NOMO-1 treated with dmso at 0.1 percent for 144 hours (cell line): ENCODE data around the gene IQCF2.
"Not testable (repeated sequence)": the region's sequence is repeated elsewhere in the genome, so short reads cannot be mapped to it uniquely, and the experiment has no call there.

Source experiments
- DNase-seq: peaks from one replicate; lab custom pipeline; 2025; ENCODE audit not compliant: unreplicated experiment; lab: John Stamatoyannopoulos, UW

IQCF2 gene

GRCh38 chr3:51860703-51861665 lies at the start of gene IQCF2:
Gene IQCF2 (plus strand): TSS chr3:51861615. CDS start chr3:51861667, 52 bp downstream.
- DNase-seq = no peak

- DNase-seq = no peak
Observed at GRCh38 chr3:51813539-51813938, 47.9 kb upstream of the IQCF2 start.

- DNase-seq = no peak
Observed at GRCh38 chr3:51814034-51814433, 47.4 kb upstream of the IQCF2 start.

- DNase-seq = no peak
Observed at GRCh38 chr3:51815614-51816013, 45.8 kb upstream of the IQCF2 start.

GRCh38 chr3:51816723-51817122 lies 44.7 kb upstream of the IQCF2 start:
- DNase-seq = no peak

- no peak for DNase-seq
Observed at GRCh38 chr3:51817375-51817774, 44.0 kb upstream of the IQCF2 start.

GRCh38 chr3:51819151-51819550 lies 42.3 kb upstream of the IQCF2 start:
- DNase-seq = no peak

- DNase-seq = no peak
Observed at GRCh38 chr3:51819709-51820406, 41.6 kb upstream of the IQCF2 start.

- no peak for DNase-seq
Observed at GRCh38 chr3:51828297-51828696, 33.1 kb upstream of the IQCF2 start.

- no peak for DNase-seq
Observed at GRCh38 chr3:51830345-51830744, 31.1 kb upstream of the IQCF2 start.

- no peak for DNase-seq
Observed at GRCh38 chr3:51830836-51831385, 30.5 kb upstream of the IQCF2 start.

- DNase-seq = no peak
Observed at GRCh38 chr3:51836606-51837005, 24.8 kb upstream of the IQCF2 start.

GRCh38 chr3:51845129-51845528 lies 16.3 kb upstream of the IQCF2 start:
- no peak for DNase-seq

GRCh38 chr3:51855411-51855810 lies 6.0 kb upstream of the IQCF2 start:
- DNase-seq = not testable (repeated sequence)

- DNase-seq = no peak
Observed at GRCh38 chr3:51862886-51863285, 1.5 kb downstream of the IQCF2 start.

- not testable (repeated sequence) for DNase-seq
Observed at GRCh38 chr3:51868896-51869295, 7.5 kb downstream of the IQCF2 start.

- DNase-seq = no peak
Observed at GRCh38 chr3:51869304-51869703, 7.9 kb downstream of the IQCF2 start.

- DNase-seq = no peak
Observed at GRCh38 chr3:51873253-51873766, 11.9 kb downstream of the IQCF2 start.

- DNase-seq = no peak
Observed at GRCh38 chr3:51873876-51874275, 12.5 kb downstream of the IQCF2 start.

- no peak for DNase-seq
Observed at GRCh38 chr3:51874411-51874810, 13.0 kb downstream of the IQCF2 start.

- DNase-seq = no peak
Observed at GRCh38 chr3:51874889-51875288, 13.5 kb downstream of the IQCF2 start.

GRCh38 chr3:51875501-51875900 lies 14.1 kb downstream of the IQCF2 start, which contains the start of gene IQCF5:
Gene IQCF5 (minus strand): TSS chr3:51875601. CDS start chr3:51875531, 70 bp downstream.
- DNase-seq = no peak
